Uterus (tissue), 4 donors: Measurements from ENCODE around the gene ETV2. TPM values are rescaled to one million over a fixed set of nuclear protein-coding genes. Genes with fewer than 3 reads are reported as not detected.

Source experiments
- DNase-seq, 2 donors: peaks; one replicate each; pipeline ENCODE4 v3.0.0-alpha.2; 2019 to 2020
- H3K27ac ChIP-seq, 2 donors: fragments of 200-600 bp; sonication (generic); 1 replicate in 1 of 2; 2 replicates in 1 of 2; pipeline ENCODE4 v1.5.1; 2016 to 2018
- H3K27me3 ChIP-seq, 2 donors: fragments of 200-600 bp; sonication (generic); one replicate each; pipeline ENCODE4 v1.5.1; 2018 to 2019; ENCODE audit warnings: control low read depth in 1 of 2
- H3K36me3 ChIP-seq, 2 donors: fragments of 200-600 bp; sonication (generic); one replicate each; pipeline ENCODE4 v1.5.1; 2019; ENCODE audit warnings: control low read depth in 1 of 2
- H3K4me1 ChIP-seq, 2 donors: fragments of 200-600 bp; sonication (generic); one replicate each; pipeline ENCODE4 v1.5.1; 2018 to 2019; ENCODE audit warnings: control low read depth in 1 of 2
- H3K4me3 ChIP-seq, 2 donors: fragments of 200-600 bp; sonication (generic); 1 replicate in 1 of 2; 2 replicates in 1 of 2; pipeline ENCODE4 v1.5.1; 2018 to 2019; ENCODE audit warnings: mild to moderate bottlenecking in 1 of 2
- H3K9me3 ChIP-seq, 2 donors: fragments of 200-600 bp; sonication (generic); one replicate each; pipeline ENCODE4 v1.5.1; 2019; ENCODE audit warnings: control low read depth in 1 of 2
- POLR2A ChIP-seq, 2 donors: fragments of 450-650 bp; IDR thresholded peaks; one replicate each; pipeline ENCODE4 v1.6.1; 2016; ENCODE audit warnings: antibody characterized with exemption in 2 of 2, mild to moderate bottlenecking in 1 of 2, moderate library complexity in 1 of 2
- intact Hi-C: fragments of 100-400 bp; cut with DNase I; formaldehyde crosslinking; loops from one replicate; pipeline ENCODE4 v1.15.1; 2023; ENCODE audit warnings: low total_unique reads
- total RNA-seq, 4 donors: library from RNA; depleted of rRNA in 3 of 4; stranded (reverse); fragments of >200 nt in 3 of 4; gene quantifications; one replicate each; pipeline versions ENCODE4 v1.1.0 to v1.2.4, GENCODE V29; 2014 to 2023
- TF ChIP-seq, protein P1 (sequence below), 4 experiments: fragments of 200-600 bp in 2 of 4; fragments of 450-650 bp in 2 of 4; sonication (generic) in 2 of 4; IDR thresholded peaks; one replicate each; pipeline ENCODE4 v1.5.1; 2016 to 2019; ENCODE audit warnings: antibody characterized with exemption in 4 of 4, mild to moderate bottlenecking in 2 of 4, moderate library complexity in 1 of 4
- donor health status: DM: yes; HTN: yes; CAD: no.

The ETV2 gene
- total RNA-seq, 4 donors from 2014 or later: 0.48 to 1.6 TPM; not detected in 2

DNA sequence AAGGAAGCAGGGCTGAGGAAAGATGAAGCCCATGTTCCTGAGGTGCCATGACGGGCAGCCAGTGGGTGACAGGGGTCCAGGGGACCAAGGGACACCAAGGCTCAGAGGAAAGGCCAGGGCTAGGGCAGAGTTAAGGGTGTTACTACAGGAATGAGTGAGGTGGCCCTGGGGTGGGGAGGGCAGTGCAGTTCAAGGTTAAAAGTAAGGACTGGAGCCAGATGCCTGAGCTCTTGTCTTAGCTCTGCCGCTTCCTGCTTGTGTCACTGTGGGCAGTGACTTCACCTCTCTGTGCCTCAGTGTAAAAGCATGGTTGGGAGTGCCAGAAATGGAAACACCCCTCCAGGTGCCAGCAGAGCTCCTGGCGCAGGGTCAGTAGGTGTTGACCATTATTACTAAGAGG, 4.9 kb upstream of the ETV2 start:
- Histone ChIP-seq H3K4me1 (no peaks in the 10 kb centered on the region), H3K9me3 (no peaks in the 10 kb centered on the region), H3K27me3 (no peaks in the 10 kb centered on the region), H3K27ac (no peak overlapping the region), H3K4me3 (no peak overlapping the region), H3K36me3 (no peaks in the 10 kb centered on the region)
- DNase-seq: no peak
- intact Hi-C loops: no loop called here
- TF ChIP-seq POLR2A (IDR thresholded peaks at IDR 0.05): no peak
- TF ChIP-seq, protein P1, sequence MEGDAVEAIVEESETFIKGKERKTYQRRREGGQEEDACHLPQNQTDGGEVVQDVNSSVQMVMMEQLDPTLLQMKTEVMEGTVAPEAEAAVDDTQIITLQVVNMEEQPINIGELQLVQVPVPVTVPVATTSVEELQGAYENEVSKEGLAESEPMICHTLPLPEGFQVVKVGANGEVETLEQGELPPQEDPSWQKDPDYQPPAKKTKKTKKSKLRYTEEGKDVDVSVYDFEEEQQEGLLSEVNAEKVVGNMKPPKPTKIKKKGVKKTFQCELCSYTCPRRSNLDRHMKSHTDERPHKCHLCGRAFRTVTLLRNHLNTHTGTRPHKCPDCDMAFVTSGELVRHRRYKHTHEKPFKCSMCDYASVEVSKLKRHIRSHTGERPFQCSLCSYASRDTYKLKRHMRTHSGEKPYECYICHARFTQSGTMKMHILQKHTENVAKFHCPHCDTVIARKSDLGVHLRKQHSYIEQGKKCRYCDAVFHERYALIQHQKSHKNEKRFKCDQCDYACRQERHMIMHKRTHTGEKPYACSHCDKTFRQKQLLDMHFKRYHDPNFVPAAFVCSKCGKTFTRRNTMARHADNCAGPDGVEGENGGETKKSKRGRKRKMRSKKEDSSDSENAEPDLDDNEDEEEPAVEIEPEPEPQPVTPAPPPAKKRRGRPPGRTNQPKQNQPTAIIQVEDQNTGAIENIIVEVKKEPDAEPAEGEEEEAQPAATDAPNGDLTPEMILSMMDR (IDR thresholded peaks at IDR 0.05): no peak

DNA sequence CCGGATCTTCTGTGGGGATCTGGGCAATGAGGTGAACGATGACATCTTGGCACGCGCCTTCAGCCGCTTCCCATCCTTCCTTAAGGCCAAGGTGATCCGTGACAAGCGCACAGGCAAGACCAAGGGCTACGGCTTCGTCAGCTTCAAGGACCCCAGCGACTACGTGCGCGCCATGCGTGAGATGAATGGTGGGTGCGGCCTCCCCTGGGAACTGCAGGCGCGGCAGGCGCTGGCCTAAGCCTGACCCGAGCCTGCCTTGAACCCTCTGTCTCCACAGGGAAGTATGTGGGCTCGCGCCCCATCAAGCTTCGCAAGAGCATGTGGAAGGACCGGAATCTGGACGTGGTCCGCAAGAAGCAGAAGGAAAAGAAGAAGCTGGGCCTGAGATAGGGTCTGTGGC, 4.4 kb upstream of the ETV2 start:
- Histone ChIP-seq H3K9me3 (no peaks in the 10 kb centered on the region), H3K27me3 (no peaks in the 10 kb centered on the region), H3K4me3 (no peak overlapping the region), H3K27ac (no peak overlapping the region), H3K4me1 (no peaks in the 10 kb centered on the region), H3K36me3 (no peaks in the 10 kb centered on the region)
- TF ChIP-seq POLR2A (IDR thresholded peaks at IDR 0.05): no peak
- TF ChIP-seq, protein P1 (IDR thresholded peaks at IDR 0.05): no peak
- no peak for DNase-seq
- intact Hi-C loops: no loop called here

DNA sequence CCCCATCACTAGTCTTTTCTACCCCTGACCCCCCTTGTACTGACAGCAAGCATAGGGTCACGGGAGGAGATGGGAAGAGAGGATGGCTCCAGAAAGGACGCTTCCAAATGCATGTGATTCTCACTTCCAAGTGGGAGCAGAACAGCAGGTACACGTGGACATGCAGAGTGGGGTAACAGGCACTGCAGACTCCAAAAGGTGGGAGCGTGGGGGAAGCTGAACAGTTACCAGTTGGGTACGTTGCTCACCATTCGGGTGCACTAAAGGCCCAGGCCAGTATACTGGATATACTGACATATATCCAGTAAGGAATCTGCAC, 2.3 kb upstream of the ETV2 start:
- H3K27ac ChIP-seq: no peak overlapping the region
- intact Hi-C loops: no loop called here
- no peaks in the 10 kb centered on the region for H3K4me1 ChIP-seq
- H3K36me3 ChIP-seq: no peaks in the 10 kb centered on the region
- no peak for DNase-seq
- H3K4me3 ChIP-seq: no peak overlapping the region
- no peaks in the 10 kb centered on the region for H3K27me3 ChIP-seq
- TF ChIP-seq POLR2A (IDR thresholded peaks at IDR 0.05): no peak
- TF ChIP-seq, protein P1 (IDR thresholded peaks at IDR 0.05): no peak
- H3K9me3 ChIP-seq: no peaks in the 10 kb centered on the region

DNA sequence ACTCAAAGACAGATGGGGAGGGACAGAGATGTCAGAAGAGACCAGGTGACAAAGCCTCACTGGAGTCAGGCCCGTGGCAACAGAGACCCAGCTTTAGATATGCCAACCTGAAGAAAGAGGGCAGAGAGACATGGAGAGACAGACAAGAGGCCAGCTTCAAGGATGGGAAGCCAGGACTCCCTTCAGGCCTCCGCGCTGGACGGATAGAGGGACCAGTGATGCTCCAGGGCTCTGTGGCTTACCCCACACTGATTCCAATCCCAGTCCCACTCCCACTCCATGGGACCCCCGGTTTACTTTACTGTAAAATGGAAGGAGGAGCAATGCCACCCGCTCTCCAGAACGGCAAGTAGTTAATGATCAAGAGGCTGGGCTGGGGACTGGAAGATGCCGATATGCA, 1.7 kb upstream of the ETV2 start:
- no peaks in the 10 kb centered on the region for H3K9me3 ChIP-seq
- no peak for TF ChIP-seq POLR2A (IDR thresholded peaks at IDR 0.05)
- TF ChIP-seq, protein P1 (IDR thresholded peaks at IDR 0.05): no peak
- intact Hi-C loops: no loop called here
- no peaks in the 10 kb centered on the region for H3K36me3 ChIP-seq
- no peak overlapping the region for H3K27ac ChIP-seq
- DNase-seq: no peak
- H3K4me1 ChIP-seq: no peaks in the 10 kb centered on the region
- no peaks in the 10 kb centered on the region for H3K27me3 ChIP-seq
- H3K4me3 ChIP-seq: no peak overlapping the region

DNA sequence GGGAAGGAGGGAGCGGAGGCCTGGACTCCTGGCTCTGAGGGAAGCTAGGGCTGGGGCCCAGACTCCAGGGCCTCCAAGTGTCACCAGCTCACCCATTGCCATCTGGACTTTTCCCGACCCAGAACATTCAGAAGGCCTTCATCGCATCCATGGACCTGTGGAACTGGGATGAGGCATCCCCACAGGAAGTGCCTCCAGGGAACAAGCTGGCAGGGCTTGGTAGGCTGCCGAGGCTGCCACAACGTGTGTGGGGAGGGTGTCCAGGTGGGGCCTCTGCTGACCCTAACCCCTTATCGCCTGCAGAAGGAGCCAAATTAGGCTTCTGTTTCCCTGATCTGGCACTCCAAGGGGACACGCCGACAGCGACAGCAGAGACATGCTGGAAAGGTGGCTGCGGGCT, 767 bp downstream of the ETV2 start:
- Histone ChIP-seq H3K4me1 (no peaks in the 10 kb centered on the region), H3K27me3 (no peaks in the 10 kb centered on the region), H3K27ac (no peak overlapping the region), H3K4me3 (no peak overlapping the region), H3K9me3 (no peaks in the 10 kb centered on the region), H3K36me3 (no peaks in the 10 kb centered on the region)
- intact Hi-C loops: no loop called here
- TF ChIP-seq, protein P1 (IDR thresholded peaks at IDR 0.05): no peak
- no peak for TF ChIP-seq POLR2A (IDR thresholded peaks at IDR 0.05)
- no peak for DNase-seq
